ENCODE data around the gene GRIK2.

GRCh38 chr6:101351173-101351572, 42.3 kb upstream of the GRIK2 start:
- TF ChIP-seq POLR2A (IDR thresholded peaks at IDR 0.05): no peak
- no peak for TF ChIP-seq CTCF (IDR thresholded peaks at IDR 0.05)

All from heart left ventricle (tissue), 13 donors.